T follicular helper cell (primary cell): ENCODE measurements around the gene VAV2.
"Not testable (repeated sequence)": the region's sequence is repeated elsewhere in the genome, so short reads cannot be mapped to it uniquely, and the experiment has no call there.

ENCODE experiments used
- DNase-seq: peaks from one replicate; pipeline ENCODE4 v3.0.0-alpha.2; 2020; ENCODE audit warnings: low read depth

The VAV2 gene

GRCh38 chr9:133969681-133970580 lies 22.2 kb downstream of the VAV2 start:
- DNase-seq = no peak

GRCh38 chr9:133968966-133969617 lies 23.0 kb downstream of the VAV2 start:
- DNase-seq = no peak

DNA sequence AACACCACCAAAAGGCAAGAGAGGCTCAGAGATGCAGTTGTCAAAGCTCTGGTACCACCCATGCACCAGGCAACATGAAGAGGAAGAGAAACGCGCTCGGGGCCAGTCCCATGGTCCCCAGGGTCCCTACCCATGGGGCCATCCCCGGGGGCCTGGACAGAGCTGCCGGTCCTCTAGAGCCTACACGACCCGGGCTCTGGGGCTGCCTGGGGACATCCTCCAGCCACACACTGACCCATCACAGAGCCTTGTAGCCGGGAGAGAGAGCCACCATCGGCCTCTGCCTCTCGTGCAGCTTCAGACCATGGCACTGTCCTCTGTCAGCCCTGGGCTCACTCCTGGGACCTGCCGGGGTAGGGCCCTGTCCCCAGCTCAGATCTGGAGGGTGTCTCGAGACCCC lies 23.7 kb downstream of the VAV2 start:
- no peak for DNase-seq

DNA sequence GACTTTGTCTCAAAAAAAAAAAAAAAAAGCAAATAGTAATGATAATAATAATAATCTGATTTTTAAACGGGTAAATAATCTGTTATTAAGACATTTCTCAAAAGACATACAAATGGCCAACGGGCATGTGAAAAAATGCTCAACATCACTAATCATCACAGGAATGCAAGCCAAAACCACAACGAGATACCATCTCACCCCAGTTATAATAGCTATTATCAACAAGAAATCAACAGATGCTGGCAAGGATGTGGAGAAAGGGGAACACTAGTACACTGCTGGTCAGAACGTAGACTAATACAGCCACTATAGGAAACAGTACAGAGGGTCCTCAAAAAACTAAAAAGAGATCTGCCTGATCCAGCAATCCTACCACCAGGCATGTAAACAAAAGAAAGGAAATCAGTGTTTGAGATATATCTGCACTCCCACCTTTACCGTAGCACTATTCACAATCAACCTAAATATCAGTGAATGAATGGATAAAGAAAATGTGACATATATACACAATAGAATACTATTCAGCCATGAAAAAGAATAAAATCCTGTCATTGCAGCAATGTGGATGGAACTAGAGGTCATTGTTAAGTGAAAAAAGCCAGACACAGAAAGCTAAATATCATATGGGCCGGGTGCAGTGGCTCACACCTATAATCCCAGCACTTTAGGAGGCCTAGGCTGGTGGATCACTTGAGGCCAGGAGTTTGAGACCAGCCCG lies 24.9 kb downstream of the VAV2 start:
- no peak for DNase-seq

DNA sequence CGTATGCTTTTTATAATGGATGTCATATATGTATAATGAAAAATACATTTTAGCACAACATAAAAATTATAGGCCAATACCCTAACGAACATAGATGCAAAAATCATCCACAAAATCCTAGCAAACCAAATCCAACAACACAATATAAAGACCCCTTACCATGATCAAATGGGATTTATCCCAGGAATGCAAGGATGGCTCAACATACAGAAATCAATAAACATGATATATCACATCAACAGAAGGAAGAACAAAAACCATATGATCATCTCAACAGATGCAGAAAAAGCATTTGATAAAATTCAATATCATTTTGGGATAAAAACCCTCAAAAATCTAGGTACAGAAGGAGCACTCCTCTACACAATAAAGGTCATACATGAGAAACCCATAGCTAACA lies 27.7 kb downstream of the VAV2 start:
- no peak for DNase-seq

DNA sequence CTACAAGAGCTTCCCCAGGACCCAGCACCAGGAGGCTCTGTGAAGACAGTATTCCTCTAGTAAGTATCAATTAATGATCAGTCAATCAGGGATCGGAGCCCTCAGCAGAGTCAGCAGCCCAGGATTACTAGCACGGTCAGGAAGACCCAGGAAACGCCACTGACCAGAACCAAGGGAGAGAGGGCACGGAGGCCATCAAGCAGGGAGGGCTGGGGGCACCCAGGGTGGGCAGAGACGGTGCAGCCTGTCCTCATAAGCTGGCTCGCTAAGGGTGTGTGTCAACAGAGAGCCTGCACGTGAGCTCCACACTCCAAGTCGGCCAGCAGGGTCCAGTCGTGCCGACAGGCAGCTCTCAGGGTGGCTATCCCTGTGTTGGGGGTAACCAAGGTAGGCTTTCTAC lies 29.0 kb downstream of the VAV2 start:
- DNase-seq = no peak

GRCh38 chr9:133962341-133962740 lies 29.8 kb downstream of the VAV2 start:
- DNase-seq = no peak

GRCh38 chr9:133961226-133962165 lies 30.6 kb downstream of the VAV2 start:
- DNase-seq = no peak

DNA sequence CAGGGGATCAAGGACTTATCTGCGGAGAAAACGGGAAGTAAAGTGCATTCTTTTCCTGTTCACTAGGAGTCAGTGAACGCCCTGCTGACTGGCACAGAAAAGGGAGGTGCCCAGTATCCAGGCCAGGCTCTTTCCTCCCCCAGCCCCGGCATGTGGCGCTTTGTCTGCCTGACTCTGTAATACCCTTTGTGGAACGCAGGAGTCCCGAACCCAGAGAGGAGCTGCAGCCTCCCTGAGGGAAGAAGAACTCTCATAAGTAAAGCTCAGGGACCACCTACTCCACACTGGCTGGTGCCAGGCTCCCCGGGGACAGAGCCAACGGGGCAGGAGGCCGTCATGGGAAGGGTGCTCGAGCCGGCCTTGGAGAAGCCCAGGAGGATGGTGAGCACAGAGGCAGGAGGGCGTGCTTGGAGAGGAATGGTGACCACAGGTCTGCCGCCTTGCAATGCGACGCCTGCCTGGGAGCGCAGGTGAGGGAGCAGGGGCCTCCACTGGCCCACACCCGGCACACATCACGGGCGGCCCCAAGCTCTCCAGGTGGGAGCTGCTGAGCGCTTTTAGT lies 31.5 kb downstream of the VAV2 start:
- no peak for DNase-seq

DNA sequence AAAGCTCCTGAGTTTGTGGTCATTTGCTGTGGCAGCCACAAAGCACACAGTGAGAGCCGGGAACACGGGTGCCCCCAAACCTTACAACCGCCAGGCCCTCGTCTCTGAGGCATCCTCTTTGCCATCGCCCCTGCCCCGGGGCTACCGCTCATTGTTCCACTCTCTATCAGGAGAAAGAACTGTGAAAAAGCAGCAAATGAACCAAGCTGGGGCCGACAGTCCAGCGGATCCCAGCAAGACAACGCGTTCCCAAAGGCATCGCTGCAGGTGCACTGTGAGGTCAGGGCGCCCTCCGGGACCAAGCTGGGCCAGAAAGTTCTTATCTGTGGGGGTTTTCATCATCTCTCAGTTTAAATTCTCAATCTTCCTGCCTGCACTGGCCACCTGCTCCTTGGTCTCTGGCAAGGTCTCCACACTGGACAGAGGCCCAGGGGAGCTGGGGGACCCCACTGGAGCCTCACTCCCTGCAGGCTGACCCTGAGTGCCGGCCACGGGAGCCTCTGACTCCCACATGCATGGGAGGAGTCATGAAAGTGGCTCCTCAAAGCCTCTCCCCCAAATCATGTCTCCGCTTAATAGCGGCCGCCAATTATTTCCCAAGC lies 32.1 kb downstream of the VAV2 start:
- no peak for DNase-seq

GRCh38 chr9:133959171-133959570 lies 33.0 kb downstream of the VAV2 start:
- DNase-seq = no peak

GRCh38 chr9:133958756-133959155 lies 33.4 kb downstream of the VAV2 start:
- DNase-seq = no peak

- DNase-seq = not testable (repeated sequence)
Measured at GRCh38 chr9:133957772-133958171, 34.4 kb downstream of the VAV2 start.

DNA sequence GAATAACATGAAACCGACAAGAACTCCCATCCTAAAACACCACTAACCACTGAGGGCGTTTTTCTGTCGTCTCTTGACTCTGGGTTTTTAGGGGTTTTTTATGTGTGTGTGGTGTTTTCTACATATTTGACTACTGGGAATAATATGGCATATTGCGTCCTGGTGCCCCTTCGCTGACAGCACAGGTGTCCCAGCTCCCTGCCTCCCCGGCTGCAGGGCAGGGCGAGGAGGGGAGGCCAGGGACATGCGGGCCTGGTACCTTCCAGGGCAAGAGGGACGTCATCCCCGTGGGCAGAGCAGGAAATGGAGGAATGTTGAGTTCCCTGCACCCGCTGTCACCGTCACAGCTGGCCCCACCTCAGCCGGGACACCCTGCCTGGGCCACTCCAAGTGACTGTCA lies 34.8 kb downstream of the VAV2 start:
- DNase-seq = no peak

GRCh38 chr9:133956520-133957076 lies 35.5 kb downstream of the VAV2 start:
- no peak for DNase-seq

- no peak for DNase-seq
Measured at GRCh38 chr9:133955821-133956411, 36.2 kb downstream of the VAV2 start.

- no peak for DNase-seq
Measured at GRCh38 chr9:133954862-133955529, 37.1 kb downstream of the VAV2 start.

GRCh38 chr9:133953976-133954709 lies 38.0 kb downstream of the VAV2 start:
- no peak for DNase-seq

DNA sequence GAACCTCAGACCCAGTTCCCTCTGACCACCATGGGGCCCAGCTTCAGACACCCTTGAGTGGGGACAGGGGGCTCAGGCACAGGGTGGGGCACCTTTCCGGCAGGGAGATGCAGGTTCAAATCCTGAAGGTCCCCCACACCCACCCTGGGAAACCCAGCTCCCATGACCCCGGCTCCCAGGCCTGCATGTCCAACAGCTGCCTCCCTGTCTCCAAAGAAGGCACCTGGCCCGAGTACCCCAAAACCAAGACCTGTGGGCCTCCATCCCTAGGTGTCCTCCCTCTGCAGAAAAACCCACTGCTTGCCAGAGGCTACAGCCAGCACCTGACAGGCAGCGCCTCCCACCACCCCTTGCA lies 38.5 kb downstream of the VAV2 start:
- DNase-seq = no peak
